ENCODE results near the gene TYK2. TPM values are rescaled to one million over a fixed set of nuclear protein-coding genes. Genes with fewer than 3 reads are reported as not detected.

Gene TYK2
- total and polyA plus RNA-seq, 4 donors: 47.9 to 63.1 (median 59.6) TPM

DNA sequence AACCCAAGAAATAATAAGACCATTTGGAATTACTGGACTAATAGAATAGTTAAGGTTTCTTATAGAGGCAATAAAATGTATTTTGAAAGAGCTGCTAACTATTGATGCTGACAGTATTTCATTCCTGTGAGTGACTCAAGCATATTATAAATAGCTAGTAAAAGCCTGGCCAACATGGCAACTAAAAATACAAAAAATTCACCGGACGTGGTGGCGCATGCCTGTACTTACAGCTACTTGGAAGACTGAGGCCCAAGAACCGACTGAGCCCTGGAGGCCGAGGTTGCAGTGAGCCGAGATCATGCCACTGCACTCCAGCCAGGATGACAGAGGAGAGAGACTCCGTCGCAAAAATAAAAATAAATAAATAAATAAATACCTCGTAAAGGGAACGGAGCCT lies 35.6 kb downstream of the TYK2 start:
- Histone ChIP-seq H3K4me1 (ENCODE audit: control insufficient read depth in 4 of 4, insufficient read depth in 4 of 4, low read length in 3 of 4) (peaks cover 0 to 6% (median 0%) of the 10 kb centered on the region in 4 donors), H3K36me3 (ENCODE audit: control insufficient read depth in 4 of 4, insufficient read depth in 3 of 4, low read depth in 1 of 4, low read length in 3 of 4) (peaks cover 0 to 1% (median 0%) of the 10 kb centered on the region in 4 donors), H3K27me3 (ENCODE audit: control insufficient read depth in 4 of 4, insufficient read depth in 4 of 4, low read length in 3 of 4) (no peaks in the 10 kb centered on the region), H3K9me3 (ENCODE audit: control insufficient read depth in 4 of 4, low read length in 3 of 4) (no peaks in the 10 kb centered on the region), H3K9ac (ENCODE audit: low read depth in 1 of 2, low read length in 2 of 2) (no peak overlapping the region), H3K27ac (ENCODE audit: low read depth in 1 of 2, low read length in 2 of 2) (no peak overlapping the region), H3K4me3 (ENCODE audit: low read depth in 1 of 3, low read length in 3 of 3) (no peak overlapping the region)
- no peak for DNase-seq (ENCODE audit: low spot score)
- no peak for TF ChIP-seq TAF1 (conservative IDR thresholded peaks at IDR 0.05)
- TF ChIP-seq, protein P1, sequence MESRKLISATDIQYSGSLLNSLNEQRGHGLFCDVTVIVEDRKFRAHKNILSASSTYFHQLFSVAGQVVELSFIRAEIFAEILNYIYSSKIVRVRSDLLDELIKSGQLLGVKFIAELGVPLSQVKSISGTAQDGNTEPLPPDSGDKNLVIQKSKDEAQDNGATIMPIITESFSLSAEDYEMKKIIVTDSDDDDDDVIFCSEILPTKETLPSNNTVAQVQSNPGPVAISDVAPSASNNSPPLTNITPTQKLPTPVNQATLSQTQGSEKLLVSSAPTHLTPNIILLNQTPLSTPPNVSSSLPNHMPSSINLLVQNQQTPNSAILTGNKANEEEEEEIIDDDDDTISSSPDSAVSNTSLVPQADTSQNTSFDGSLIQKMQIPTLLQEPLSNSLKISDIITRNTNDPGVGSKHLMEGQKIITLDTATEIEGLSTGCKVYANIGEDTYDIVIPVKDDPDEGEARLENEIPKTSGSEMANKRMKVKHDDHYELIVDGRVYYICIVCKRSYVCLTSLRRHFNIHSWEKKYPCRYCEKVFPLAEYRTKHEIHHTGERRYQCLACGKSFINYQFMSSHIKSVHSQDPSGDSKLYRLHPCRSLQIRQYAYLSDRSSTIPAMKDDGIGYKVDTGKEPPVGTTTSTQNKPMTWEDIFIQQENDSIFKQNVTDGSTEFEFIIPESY (IDR thresholded peaks at IDR 0.05): no peak
- TF ChIP-seq NR2F2 (IDR thresholded peaks at IDR 0.05): no peak
- no peak for TF ChIP-seq RAD21 (IDR thresholded peaks at IDR 0.05)
- TF ChIP-seq, protein P2, sequence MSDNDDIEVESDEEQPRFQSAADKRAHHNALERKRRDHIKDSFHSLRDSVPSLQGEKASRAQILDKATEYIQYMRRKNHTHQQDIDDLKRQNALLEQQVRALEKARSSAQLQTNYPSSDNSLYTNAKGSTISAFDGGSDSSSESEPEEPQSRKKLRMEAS (IDR thresholded peaks at IDR 0.05): no peak
- TF ChIP-seq, protein P3, sequence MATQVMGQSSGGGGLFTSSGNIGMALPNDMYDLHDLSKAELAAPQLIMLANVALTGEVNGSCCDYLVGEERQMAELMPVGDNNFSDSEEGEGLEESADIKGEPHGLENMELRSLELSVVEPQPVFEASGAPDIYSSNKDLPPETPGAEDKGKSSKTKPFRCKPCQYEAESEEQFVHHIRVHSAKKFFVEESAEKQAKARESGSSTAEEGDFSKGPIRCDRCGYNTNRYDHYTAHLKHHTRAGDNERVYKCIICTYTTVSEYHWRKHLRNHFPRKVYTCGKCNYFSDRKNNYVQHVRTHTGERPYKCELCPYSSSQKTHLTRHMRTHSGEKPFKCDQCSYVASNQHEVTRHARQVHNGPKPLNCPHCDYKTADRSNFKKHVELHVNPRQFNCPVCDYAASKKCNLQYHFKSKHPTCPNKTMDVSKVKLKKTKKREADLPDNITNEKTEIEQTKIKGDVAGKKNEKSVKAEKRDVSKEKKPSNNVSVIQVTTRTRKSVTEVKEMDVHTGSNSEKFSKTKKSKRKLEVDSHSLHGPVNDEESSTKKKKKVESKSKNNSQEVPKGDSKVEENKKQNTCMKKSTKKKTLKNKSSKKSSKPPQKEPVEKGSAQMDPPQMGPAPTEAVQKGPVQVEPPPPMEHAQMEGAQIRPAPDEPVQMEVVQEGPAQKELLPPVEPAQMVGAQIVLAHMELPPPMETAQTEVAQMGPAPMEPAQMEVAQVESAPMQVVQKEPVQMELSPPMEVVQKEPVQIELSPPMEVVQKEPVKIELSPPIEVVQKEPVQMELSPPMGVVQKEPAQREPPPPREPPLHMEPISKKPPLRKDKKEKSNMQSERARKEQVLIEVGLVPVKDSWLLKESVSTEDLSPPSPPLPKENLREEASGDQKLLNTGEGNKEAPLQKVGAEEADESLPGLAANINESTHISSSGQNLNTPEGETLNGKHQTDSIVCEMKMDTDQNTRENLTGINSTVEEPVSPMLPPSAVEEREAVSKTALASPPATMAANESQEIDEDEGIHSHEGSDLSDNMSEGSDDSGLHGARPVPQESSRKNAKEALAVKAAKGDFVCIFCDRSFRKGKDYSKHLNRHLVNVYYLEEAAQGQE (IDR thresholded peaks at IDR 0.05): no peak
- no peak for TF ChIP-seq JUND (IDR thresholded peaks at IDR 0.05)
- TF ChIP-seq RXRA (IDR thresholded peaks at IDR 0.05): no peak
- TF ChIP-seq HNF4G (IDR thresholded peaks at IDR 0.05): no peak
- no peak for TF ChIP-seq SP1 (IDR thresholded peaks at IDR 0.05)
- TF ChIP-seq FOXA2 (IDR thresholded peaks at IDR 0.05): no peak
- TF ChIP-seq EGR1 (IDR thresholded peaks at IDR 0.05; ENCODE audit: low read depth in 2 of 2): no peak
- TF ChIP-seq FOXA1 (IDR thresholded peaks at IDR 0.05): no peak
- no peak for TF ChIP-seq GABPA (IDR thresholded peaks at IDR 0.05 in 1 of 2, conservative IDR thresholded peaks at IDR 0.05 in 1 of 2)
- TF ChIP-seq, protein P4, sequence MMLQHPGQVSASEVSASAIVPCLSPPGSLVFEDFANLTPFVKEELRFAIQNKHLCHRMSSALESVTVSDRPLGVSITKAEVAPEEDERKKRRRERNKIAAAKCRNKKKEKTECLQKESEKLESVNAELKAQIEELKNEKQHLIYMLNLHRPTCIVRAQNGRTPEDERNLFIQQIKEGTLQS (IDR thresholded peaks at IDR 0.05): no peak
- no peak for TF ChIP-seq HNF4A (conservative IDR thresholded peaks at IDR 0.05)
- WGBS: 95% methylated on average over 10 of the region's 10 CpGs

DNA sequence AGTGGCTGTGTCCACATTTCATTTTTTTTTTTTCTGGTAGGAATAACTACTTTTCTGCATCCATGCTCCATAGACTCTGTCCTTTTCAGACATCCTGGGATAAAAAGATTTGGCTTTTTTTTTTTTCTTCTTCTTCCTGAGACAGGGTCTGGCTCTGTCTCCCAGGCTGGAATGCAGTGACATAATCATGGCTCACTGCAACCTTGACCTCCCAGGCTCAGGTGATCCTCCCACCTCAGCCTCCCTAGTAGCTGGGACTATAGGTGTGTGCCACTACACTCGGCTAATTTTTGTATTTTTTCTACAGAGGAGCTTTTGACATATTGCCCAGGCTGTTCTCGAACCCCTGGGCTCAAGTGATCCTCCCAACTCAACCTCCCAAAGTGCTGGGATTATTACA lies 36.9 kb downstream of the TYK2 start:
- no peaks in the 10 kb centered on the region for H3K36me3 ChIP-seq (ENCODE audit: control insufficient read depth in 4 of 4, insufficient read depth in 3 of 4, low read depth in 1 of 4, low read length in 3 of 4)
- no peak overlapping the region for H3K27ac ChIP-seq (ENCODE audit: low read depth in 1 of 2, low read length in 2 of 2)
- peaks cover 0 to 7% (median 2%) of the 10 kb centered on the region in 4 donors for H3K4me1 ChIP-seq (ENCODE audit: control insufficient read depth in 4 of 4, insufficient read depth in 4 of 4, low read length in 3 of 4)
- no peaks in the 10 kb centered on the region for H3K27me3 ChIP-seq (ENCODE audit: control insufficient read depth in 4 of 4, insufficient read depth in 4 of 4, low read length in 3 of 4)
- no peaks in the 10 kb centered on the region for H3K9me3 ChIP-seq (ENCODE audit: control insufficient read depth in 4 of 4, low read length in 3 of 4)
- 83% methylated on average over 2 of the region's 2 CpGs for WGBS
- DNase-seq (ENCODE audit: low spot score): no peak
- no peak overlapping the region for H3K9ac ChIP-seq (ENCODE audit: low read depth in 1 of 2, low read length in 2 of 2)
- no peak overlapping the region for H3K4me3 ChIP-seq (ENCODE audit: low read depth in 1 of 3, low read length in 3 of 3)
- TF ChIP-seq NR2F2 (IDR thresholded peaks at IDR 0.05) (no peak), GABPA (IDR thresholded peaks at IDR 0.05 in 1 of 2, conservative IDR thresholded peaks at IDR 0.05 in 1 of 2) (no peak), FOXA1 (IDR thresholded peaks at IDR 0.05) (no peak), SP1 (IDR thresholded peaks at IDR 0.05) (no peak), TAF1 (conservative IDR thresholded peaks at IDR 0.05) (no peak), HNF4G (IDR thresholded peaks at IDR 0.05) (no peak), RXRA (IDR thresholded peaks at IDR 0.05) (no peak), HNF4A (conservative IDR thresholded peaks at IDR 0.05) (no peak), RAD21 (IDR thresholded peaks at IDR 0.05) (no peak), FOXA2 (IDR thresholded peaks at IDR 0.05) (no peak), YY1 (IDR thresholded peaks at IDR 0.05) (no peak), EGR1 (IDR thresholded peaks at IDR 0.05; ENCODE audit: low read depth in 2 of 2) (no peak), JUND (IDR thresholded peaks at IDR 0.05) (no peak)
- TF ChIP-seq, protein P3 (IDR thresholded peaks at IDR 0.05): no peak
- TF ChIP-seq, protein P5, sequence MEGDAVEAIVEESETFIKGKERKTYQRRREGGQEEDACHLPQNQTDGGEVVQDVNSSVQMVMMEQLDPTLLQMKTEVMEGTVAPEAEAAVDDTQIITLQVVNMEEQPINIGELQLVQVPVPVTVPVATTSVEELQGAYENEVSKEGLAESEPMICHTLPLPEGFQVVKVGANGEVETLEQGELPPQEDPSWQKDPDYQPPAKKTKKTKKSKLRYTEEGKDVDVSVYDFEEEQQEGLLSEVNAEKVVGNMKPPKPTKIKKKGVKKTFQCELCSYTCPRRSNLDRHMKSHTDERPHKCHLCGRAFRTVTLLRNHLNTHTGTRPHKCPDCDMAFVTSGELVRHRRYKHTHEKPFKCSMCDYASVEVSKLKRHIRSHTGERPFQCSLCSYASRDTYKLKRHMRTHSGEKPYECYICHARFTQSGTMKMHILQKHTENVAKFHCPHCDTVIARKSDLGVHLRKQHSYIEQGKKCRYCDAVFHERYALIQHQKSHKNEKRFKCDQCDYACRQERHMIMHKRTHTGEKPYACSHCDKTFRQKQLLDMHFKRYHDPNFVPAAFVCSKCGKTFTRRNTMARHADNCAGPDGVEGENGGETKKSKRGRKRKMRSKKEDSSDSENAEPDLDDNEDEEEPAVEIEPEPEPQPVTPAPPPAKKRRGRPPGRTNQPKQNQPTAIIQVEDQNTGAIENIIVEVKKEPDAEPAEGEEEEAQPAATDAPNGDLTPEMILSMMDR (IDR thresholded peaks at IDR 0.05; ENCODE audit: low read depth, low read length, missing input control): no peak
- TF ChIP-seq, protein P2 (IDR thresholded peaks at IDR 0.05): no peak
- TF ChIP-seq, protein P4 (IDR thresholded peaks at IDR 0.05): no peak

Data from liver (tissue), 9 donors.